Naive thymus-derived CD4-positive, alpha-beta T cell (primary cell): ENCODE results near the gene ZSCAN9. TPM values are rescaled to one million over a fixed set of nuclear protein-coding genes. Genes with fewer than 3 reads are reported as not detected.

Experiments used
- ATAC-seq: fragments of 150-1000 bp; cut with Tn5 transposase; 2 replicates; pipeline ENCODE4 v1.10.0; 2021; ENCODE audit warnings: mild to moderate bottlenecking, moderate library complexity
- CTCF ChIA-PET: fragments of 350-600 bp; sonication (Branson Sonifier 250); formaldehyde crosslinking; loops from one replicate; lab custom pipeline; 2021; ENCODE audit warnings: antibody characterized with exemption; lab: Charles Lee
- POLR2A ChIA-PET: fragments of 350-600 bp; sonication (Branson Sonifier 250); formaldehyde crosslinking; loops from one replicate; lab custom pipeline; 2021; ENCODE audit warnings: antibody characterized with exemption, inconsistent platforms; lab: Charles Lee
- DNase-seq, 9 donors: peaks; one replicate each; pipeline versions ENCODE4 v3.0.0 to v3.0.0-alpha.2; 2020 to 2022; ENCODE audit warnings: mixed read lengths in 1 of 9
- H3K27ac ChIP-seq: one replicate; pipeline ENCODE4 v1.7.0; 2013; ENCODE audit warnings: mild to moderate bottlenecking, low read depth, low read length, moderate library complexity
- H3K27me3 ChIP-seq, 2 donors: one replicate each; pipeline ENCODE4 v1.7.0; 2013; ENCODE audit warnings: low read length in 2 of 2, mild to moderate bottlenecking in 2 of 2, moderate library complexity in 2 of 2; ENCODE audit not compliant: control insufficient read depth in 2 of 2, insufficient read depth in 2 of 2
- H3K36me3 ChIP-seq, 3 experiments: 1 replicate in 2 of 3; 2 replicates in 1 of 3; pipeline ENCODE4 v1.7.0; 2013; ENCODE audit warnings: low read length in 3 of 3, mild to moderate bottlenecking in 3 of 3, moderate library complexity in 1 of 3; ENCODE audit not compliant: insufficient read depth in 3 of 3, control insufficient read depth in 2 of 3
- H3K4me1 ChIP-seq, 2 donors: one replicate each; pipeline ENCODE4 v1.7.0; 2013; ENCODE audit warnings: low read length in 2 of 2, mild to moderate bottlenecking in 2 of 2, moderate library complexity in 1 of 2; ENCODE audit not compliant: control insufficient read depth in 2 of 2, insufficient read depth in 2 of 2
- H3K4me3 ChIP-seq: 2 replicates; pipeline ENCODE4 v1.7.0; 2013; ENCODE audit warnings: mild to moderate bottlenecking, low read length
- H3K9me3 ChIP-seq, 3 experiments: 1 replicate in 2 of 3; 2 replicates in 1 of 3; pipeline ENCODE4 v1.7.0; 2013; ENCODE audit warnings: low read length in 3 of 3; ENCODE audit not compliant: control insufficient read depth in 2 of 3
- H3K27ac Mint-ChIP-seq, 9 donors: one replicate each; pipeline ENCODE4 v1.8.0; 2020 to 2022; ENCODE audit warnings: mixed read lengths in 9 of 9, mild to moderate bottlenecking in 8 of 9, moderate library complexity in 5 of 9, inconsistent platforms in 2 of 9
- H3K27me3 Mint-ChIP-seq, 5 donors: one replicate each; pipeline ENCODE4 v1.8.0; 2021 to 2022; ENCODE audit warnings: mixed read lengths in 5 of 5, mild to moderate bottlenecking in 1 of 5
- H3K36me3 Mint-ChIP-seq, 5 donors: one replicate each; pipeline ENCODE4 v1.8.0; 2020 to 2022; ENCODE audit warnings: mixed read lengths in 5 of 5, mild to moderate bottlenecking in 3 of 5, inconsistent platforms in 1 of 5
- H3K4me1 Mint-ChIP-seq, 7 donors: one replicate each; pipeline ENCODE4 v1.8.0; 2020 to 2022; ENCODE audit warnings: mixed read lengths in 7 of 7, mild to moderate bottlenecking in 3 of 7, inconsistent platforms in 1 of 7
- H3K4me3 Mint-ChIP-seq, 10 donors: one replicate each; pipeline ENCODE4 v1.8.0; 2020 to 2022; ENCODE audit warnings: mild to moderate bottlenecking in 10 of 10, mixed read lengths in 10 of 10, moderate library complexity in 6 of 10, inconsistent platforms in 2 of 10
- H3K9me3 Mint-ChIP-seq, 11 donors: one replicate each; pipeline ENCODE4 v1.8.0; 2020 to 2022; ENCODE audit warnings: mixed read lengths in 11 of 11, mild to moderate bottlenecking in 4 of 11, inconsistent platforms in 1 of 11, moderate library complexity in 1 of 11
- intact Hi-C, 2 donors: fragments of 100-400 bp; cut with micrococcal nuclease; formaldehyde crosslinking; loops; one replicate each; pipeline ENCODE4 v1.15.1; 2023
- polyA plus RNA-seq, 2 donors: library from polyadenylated mRNA; unstranded; fragments of 300-500 nt; fragmentation: Illumina TruSeq; gene quantifications; one replicate each; pipeline ENCODE4 v1.2.3, GENCODE V29; 2021
- total RNA-seq, 6 experiments: library from RNA in 5 of 6; stranded (reverse) in 5 of 6; gene quantifications; 1 replicate in 5 of 6; 2 replicates in 1 of 6; pipeline ENCODE4 v1.2.3 and lab custom pipeline; 2021 to 2026

ZSCAN9 gene
- total and polyA plus RNA-seq, 7 experiments from 2014 or later: 0.59 to 5.2 (median 1.2) TPM; not detected in 1

DNA sequence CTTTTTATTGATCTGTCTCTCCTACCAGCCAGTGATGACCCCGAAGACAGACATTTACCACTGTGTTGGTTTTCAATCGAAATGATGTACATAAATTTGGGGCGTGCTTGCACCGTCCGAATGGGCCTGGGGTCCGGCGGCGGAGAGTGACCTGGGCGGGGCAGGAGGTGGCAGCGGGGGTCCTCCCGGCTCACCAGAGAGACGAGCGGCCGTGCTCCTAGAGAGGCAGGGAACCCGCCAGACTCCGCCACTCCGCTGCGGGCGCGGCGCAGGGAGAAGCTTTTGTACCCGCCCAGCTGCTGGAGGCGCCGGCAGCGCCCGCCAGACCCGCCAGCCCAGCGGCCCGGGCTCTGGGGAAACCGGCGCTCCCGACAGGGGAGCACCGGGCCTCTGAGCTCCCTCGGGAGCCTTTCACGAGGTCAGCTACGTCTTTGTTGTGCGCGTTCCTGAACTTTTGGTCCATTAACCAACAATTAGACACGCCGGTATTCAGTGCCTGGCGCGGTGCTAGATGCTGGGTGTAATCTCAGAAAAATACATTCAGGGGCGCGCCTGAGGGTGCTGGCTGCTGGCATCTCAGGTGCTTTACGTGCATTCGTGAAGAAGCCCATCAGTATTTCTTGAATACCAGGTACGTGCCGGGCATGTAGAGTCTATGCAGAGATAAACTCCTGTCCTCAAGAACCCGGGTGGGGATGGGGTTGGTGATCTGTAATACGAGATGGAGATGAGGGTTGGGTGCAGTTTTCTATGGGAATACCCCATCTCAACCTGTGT lies 56.4 kb downstream of the ZSCAN9 start, which contains the start of gene PGBD1:
PGBD1 (plus strand) TSS at position 285 of the 777 bp plus-strand sequence. CDS start 2,242 bp downstream, outside the sequence.
- no peaks in the 10 kb centered on the region for H3K9me3 ChIP-seq
- Mint-ChIP-seq H3K27ac (peak within 1 kb of the TSS in 3 of 9 donors; percentile 30 to 74 (median 31)), H3K4me1 (peaks cover 7 to 17% (median 10%) of the 10 kb centered on the region in 7 donors), H3K27me3 (peaks cover 7 to 46% (median 35%) of the 10 kb centered on the region in 5 donors), H3K36me3 (peaks cover 3 to 34% (median 23%) of the 10 kb centered on the region in 5 donors), H3K9me3 (peaks cover 0 to 38% (median 5%) of the 10 kb centered on the region in 11 donors), H3K4me3 (peak within 1 kb of the TSS; percentile 73 to 89 (median 77))
- peaks cover 0 to 13% (median 0%) of the 10 kb centered on the region in 3 experiments for H3K36me3 ChIP-seq
- ATAC-seq: peak; percentile 79
- H3K4me1 ChIP-seq: peaks cover 0 to 6% of the 10 kb centered on the region in 2 donors
- DNase-seq: peak; percentile 12 to 62 (median 26)
- ChIA-PET POLR2A (interaction anchor here (0.5 to 0.8 kb wide), 2 partner anchors 28 to 556 kb away, joined by 3 read pairs; no protein-coding TSS in a partner anchor), CTCF (interaction anchor here (1.5 kb wide), 1 partner anchor 13 kb away, joined by 5 read pairs; no protein-coding TSS in a partner anchor)
- H3K27ac ChIP-seq: no peak within 1 kb of the TSS
- intact Hi-C loops: loop anchor here in 1 of 2 donors (1.0 kb wide), 2 partner anchors 14 to 29 kb away; partner anchors contain the start of genes ZKSCAN4 and ZSCAN26
- H3K27me3 ChIP-seq: peaks cover 0 to 5% of the 10 kb centered on the region in 2 donors
- peak within 1 kb of the TSS; percentile 46 for H3K4me3 ChIP-seq

DNA sequence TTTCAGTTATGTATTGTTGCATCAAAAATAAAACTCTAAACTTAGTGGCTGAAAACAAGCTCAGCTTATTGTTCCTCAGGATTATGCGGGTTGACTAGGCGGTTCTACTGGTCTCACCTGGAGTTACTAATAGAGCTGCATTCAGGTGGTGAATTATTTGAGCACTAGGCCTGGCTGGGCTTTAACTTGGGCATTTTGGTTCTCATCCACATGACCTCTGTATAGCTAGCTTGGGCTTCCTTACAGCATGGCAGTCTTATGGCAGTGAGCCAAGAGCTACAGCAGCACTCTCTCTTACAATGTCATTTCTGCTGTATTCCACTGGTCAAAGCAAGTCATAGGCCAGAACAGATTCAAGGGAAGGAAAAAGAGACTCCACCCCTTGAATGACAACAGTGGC lies 57.9 kb downstream of the ZSCAN9 start:
- ChIA-PET POLR2A (no interaction called here), CTCF (no interaction called here)
- intact Hi-C loops: no loop called here
- Mint-ChIP-seq H3K27ac (no peak overlapping the region), H3K4me3 (no peak overlapping the region), H3K4me1 (peaks cover 7 to 17% (median 10%) of the 10 kb centered on the region in 7 donors), H3K27me3 (peaks cover 7 to 56% (median 38%) of the 10 kb centered on the region in 5 donors), H3K9me3 (peaks cover 0 to 23% (median 3%) of the 10 kb centered on the region in 11 donors), H3K36me3 (peaks cover 0 to 25% (median 18%) of the 10 kb centered on the region in 5 donors)
- ATAC-seq (no peak), DNase-seq (no peak)
- Histone ChIP-seq H3K27ac (no peak overlapping the region), H3K4me3 (no peak overlapping the region), H3K4me1 (peaks cover 0 to 6% of the 10 kb centered on the region in 2 donors), H3K27me3 (peaks cover 0 to 5% of the 10 kb centered on the region in 2 donors), H3K9me3 (no peaks in the 10 kb centered on the region), H3K36me3 (no peaks in the 10 kb centered on the region)

Other genes starting within 250 kb of the ZSCAN9 start
- 1 to 10 TPM in 2 of 5 experiments, under 1 TPM in 3; 0.41 to 6.5 (median 0.92) TPM for gene ZNF165, start 144.7 kb upstream of the ZSCAN9 start, total RNA-seq
- 1 to 10 TPM; 1.1 to 1.6 TPM for gene ZNF165, start 144.7 kb upstream of the ZSCAN9 start, polyA plus RNA-seq
- gene ZSCAN16, start 100.7 kb upstream of the ZSCAN9 start, total RNA-seq: 10 to 100 TPM in 2 of 5 experiments, 1 to 10 TPM in 3; 6.4 to 13.9 (median 7.6) TPM
- 10 to 100 TPM; 13.6 to 15.7 TPM for gene ZSCAN16, start 100.7 kb upstream of the ZSCAN9 start, polyA plus RNA-seq
- 10 to 100 TPM; 23.8 to 46.7 (median 25.7) TPM for gene ZKSCAN8, start 83.4 kb upstream of the ZSCAN9 start, total RNA-seq
- 1 to 10 TPM in 1 of 2 donors, under 1 TPM in 1; 0.52 to 3.3 TPM for gene ZKSCAN8, start 83.4 kb upstream of the ZSCAN9 start, polyA plus RNA-seq
- gene ZKSCAN4, start 27.0 kb downstream of the ZSCAN9 start, total RNA-seq: 10 to 100 TPM in 2 of 5 experiments, 1 to 10 TPM in 3; 2.8 to 11.8 (median 8.7) TPM
- 1 to 10 TPM; 6.6 to 8.2 TPM for gene ZKSCAN4, start 27.0 kb downstream of the ZSCAN9 start, polyA plus RNA-seq
- gene NKAPL, start 34.0 kb downstream of the ZSCAN9 start, total RNA-seq: under 1 TPM in 4 of 5 experiments, not detected in 1; 0.12 to 0.30 (median 0.25) TPM
- under 1 TPM; 0.12 to 0.21 TPM for gene NKAPL, start 34.0 kb downstream of the ZSCAN9 start, polyA plus RNA-seq
- gene ZSCAN26, start 41.9 kb downstream of the ZSCAN9 start, total RNA-seq: 10 to 100 TPM in 4 of 5 experiments, 1 to 10 TPM in 1; 8.0 to 27.8 (median 12.5) TPM
- 10 to 100 TPM; 15.5 to 19.1 TPM for gene ZSCAN26, start 41.9 kb downstream of the ZSCAN9 start, polyA plus RNA-seq
- 1 to 10 TPM; 1.1 to 1.7 (median 1.2) TPM for gene PGBD1, start 56.3 kb downstream of the ZSCAN9 start, total RNA-seq
- gene PGBD1, start 56.3 kb downstream of the ZSCAN9 start, polyA plus RNA-seq: under 1 TPM; 0.60 to 0.89 TPM
- gene ZSCAN31, start 110.9 kb downstream of the ZSCAN9 start, total RNA-seq: 1 to 10 TPM in 4 of 5 experiments, under 1 TPM in 1; 0.93 to 2.4 (median 1.2) TPM
- gene ZSCAN31, start 110.9 kb downstream of the ZSCAN9 start, polyA plus RNA-seq: 1 to 10 TPM in 1 of 2 donors, under 1 TPM in 1; 0.56 to 1.3 TPM
- 10 to 100 TPM in 2 of 5 experiments, 1 to 10 TPM in 3; 3.3 to 13.2 (median 5.8) TPM for gene ZKSCAN3, start 124.7 kb downstream of the ZSCAN9 start, total RNA-seq
- gene ZKSCAN3, start 124.7 kb downstream of the ZSCAN9 start, polyA plus RNA-seq: 1 to 10 TPM; 3.0 to 3.4 TPM
- gene ZSCAN12, start 174.5 kb downstream of the ZSCAN9 start, total RNA-seq: 10 to 100 TPM in 1 of 5 experiments, 1 to 10 TPM in 4; 2.9 to 10.3 (median 7.4) TPM
- 1 to 10 TPM; 3.2 to 3.8 TPM for gene ZSCAN12, start 174.5 kb downstream of the ZSCAN9 start, polyA plus RNA-seq
- gene ZSCAN23, start 218.2 kb downstream of the ZSCAN9 start, total RNA-seq: 1 to 10 TPM; 1.4 to 3.4 (median 2.4) TPM
- gene ZSCAN23, start 218.2 kb downstream of the ZSCAN9 start, polyA plus RNA-seq: under 1 TPM; 0.26 to 0.92 TPM